ENCODE measurements around the gene TCF12. TPM values are rescaled to one million over a fixed set of nuclear protein-coding genes. Genes with fewer than 3 reads are reported as not detected.

TCF12 gene
- polyA plus RNA-seq, 1 donor (not counting 4 experiments of a cell fraction or from before 2014, with no cell fraction given), result 48.3 TPM

DNA sequence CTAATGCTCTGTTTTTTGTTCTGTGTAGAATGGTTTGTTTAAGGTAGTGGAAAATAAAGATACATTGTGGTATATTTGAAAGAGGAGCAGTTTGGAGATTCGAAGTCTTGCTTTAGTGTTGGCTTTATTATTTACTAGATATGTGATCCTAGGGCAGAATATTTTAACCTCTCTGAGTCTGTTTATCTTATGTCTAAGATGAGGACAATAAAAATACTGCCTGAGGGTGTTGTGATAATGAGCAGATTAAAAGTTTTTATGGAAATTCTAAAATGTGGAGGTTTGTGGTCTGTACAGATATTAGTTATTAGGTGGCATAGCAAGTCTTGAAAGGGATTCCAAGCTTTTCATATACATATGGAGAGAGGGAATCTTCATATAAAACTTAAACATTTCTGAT is 15.0 kb downstream of the TCF12 start:
- dilution Hi-C loops (cut with MboI; ENCODE audit: extremely low pct_ligation_motif_present, low sequenced_read_pairs), result no loop called here
- TF ChIP-seq, protein P1, sequence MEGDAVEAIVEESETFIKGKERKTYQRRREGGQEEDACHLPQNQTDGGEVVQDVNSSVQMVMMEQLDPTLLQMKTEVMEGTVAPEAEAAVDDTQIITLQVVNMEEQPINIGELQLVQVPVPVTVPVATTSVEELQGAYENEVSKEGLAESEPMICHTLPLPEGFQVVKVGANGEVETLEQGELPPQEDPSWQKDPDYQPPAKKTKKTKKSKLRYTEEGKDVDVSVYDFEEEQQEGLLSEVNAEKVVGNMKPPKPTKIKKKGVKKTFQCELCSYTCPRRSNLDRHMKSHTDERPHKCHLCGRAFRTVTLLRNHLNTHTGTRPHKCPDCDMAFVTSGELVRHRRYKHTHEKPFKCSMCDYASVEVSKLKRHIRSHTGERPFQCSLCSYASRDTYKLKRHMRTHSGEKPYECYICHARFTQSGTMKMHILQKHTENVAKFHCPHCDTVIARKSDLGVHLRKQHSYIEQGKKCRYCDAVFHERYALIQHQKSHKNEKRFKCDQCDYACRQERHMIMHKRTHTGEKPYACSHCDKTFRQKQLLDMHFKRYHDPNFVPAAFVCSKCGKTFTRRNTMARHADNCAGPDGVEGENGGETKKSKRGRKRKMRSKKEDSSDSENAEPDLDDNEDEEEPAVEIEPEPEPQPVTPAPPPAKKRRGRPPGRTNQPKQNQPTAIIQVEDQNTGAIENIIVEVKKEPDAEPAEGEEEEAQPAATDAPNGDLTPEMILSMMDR (optimal IDR thresholded peaks at IDR 0.05 in 1 of 3, IDR thresholded peaks at IDR 0.05 in 1 of 3, conservative IDR thresholded peaks at IDR 0.05 in 1 of 3; ENCODE audit: extremely low read depth in 1 of 3, insufficient read depth in 2 of 3, low read length in 3 of 3), result no peak
- no peak for TF ChIP-seq EZH2 (IDR thresholded peaks at IDR 0.05; ENCODE audit: low read length)
- H4K20me1 ChIP-seq (ENCODE audit: control insufficient read depth, extremely low read depth, insufficient read depth, low read length), result peaks cover 3% of the 10 kb centered on the region

DNA sequence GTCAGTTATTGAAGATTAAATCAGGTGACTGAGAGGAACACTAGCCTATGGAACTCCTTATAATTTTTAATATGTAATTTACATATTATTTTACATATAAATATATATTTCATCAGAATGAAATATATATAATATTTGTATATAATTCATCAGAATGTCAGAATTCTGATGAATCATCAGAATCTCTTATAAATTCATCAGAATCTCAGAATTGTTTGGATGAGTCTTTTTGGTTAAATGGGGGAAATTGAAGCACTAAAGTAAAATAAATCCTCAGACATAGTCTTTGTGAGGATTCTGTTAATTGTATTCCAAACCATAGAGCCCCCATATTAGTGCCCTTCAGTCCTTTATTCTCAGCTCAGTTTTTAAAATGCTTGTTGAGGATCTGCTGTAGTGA is 15.4 kb downstream of the TCF12 start:
- no peak for DNase-seq (ENCODE audit: low read depth, low spot score)
- Histone ChIP-seq H3K4me2 (ENCODE audit: control insufficient read depth, extremely low read depth, insufficient read depth, low read depth, low read length) (no peak overlapping the region), H3K9me3 (ENCODE audit: control insufficient read depth, low read depth, low read length) (no peaks in the 10 kb centered on the region), H3K36me3 (ENCODE audit: control insufficient read depth in 2 of 2, extremely low read depth in 1 of 2, insufficient read depth in 2 of 2, low read length in 2 of 2) (no peaks in the 10 kb centered on the region), H3K9me1 (ENCODE audit: control insufficient read depth, extremely low read depth, insufficient read depth, low read length) (no peaks in the 10 kb centered on the region), H3K79me2 (ENCODE audit: control insufficient read depth, insufficient read depth, low read length) (peaks cover 91% of the 10 kb centered on the region), H3K27ac (ENCODE audit: control insufficient read depth, insufficient read depth, low read length) (no peak overlapping the region), H3K27me3 (ENCODE audit: control insufficient read depth, extremely low read depth, insufficient read depth, low read length) (no peaks in the 10 kb centered on the region), H4K20me1 (ENCODE audit: control insufficient read depth, extremely low read depth, insufficient read depth, low read length) (peaks cover 3% of the 10 kb centered on the region), H3K9ac (ENCODE audit: control insufficient read depth, extremely low read depth, insufficient read depth, low read length) (no peak overlapping the region), H3K4me3 (ENCODE audit: control insufficient read depth in 2 of 3, extremely low read depth in 1 of 3, insufficient read depth in 2 of 3, low read depth in 1 of 3, low read length in 3 of 3) (no peak overlapping the region), H3K4me1 (ENCODE audit: control insufficient read depth, extremely low read depth, insufficient read depth, low read length) (peaks cover 10% of the 10 kb centered on the region), H2AFZ (ENCODE audit: control insufficient read depth, low read length) (no peak overlapping the region)
- TF ChIP-seq, protein P1 (optimal IDR thresholded peaks at IDR 0.05 in 1 of 3, IDR thresholded peaks at IDR 0.05 in 1 of 3, conservative IDR thresholded peaks at IDR 0.05 in 1 of 3; ENCODE audit: extremely low read depth in 1 of 3, insufficient read depth in 2 of 3, low read length in 3 of 3), result no peak
- TF ChIP-seq EZH2 (IDR thresholded peaks at IDR 0.05; ENCODE audit: low read length), result no peak
- dilution Hi-C loops (cut with MboI; ENCODE audit: extremely low pct_ligation_motif_present, low sequenced_read_pairs), result no loop called here
- FAIRE-seq, result no peak

More for the DNA sequence above, 15.0 kb downstream of the TCF12 start:
- Histone ChIP-seq H3K27ac (ENCODE audit: control insufficient read depth, insufficient read depth, low read length) (no peak overlapping the region), H3K9me3 (ENCODE audit: control insufficient read depth, low read depth, low read length) (no peaks in the 10 kb centered on the region), H3K4me3 (ENCODE audit: control insufficient read depth in 2 of 3, extremely low read depth in 1 of 3, insufficient read depth in 2 of 3, low read depth in 1 of 3, low read length in 3 of 3) (no peak overlapping the region), H3K36me3 (ENCODE audit: control insufficient read depth in 2 of 2, extremely low read depth in 1 of 2, insufficient read depth in 2 of 2, low read length in 2 of 2) (peaks cover 0 to under 1% of the 10 kb centered on the region in 2 experiments), H3K4me2 (ENCODE audit: control insufficient read depth, extremely low read depth, insufficient read depth, low read depth, low read length) (no peak overlapping the region), H3K79me2 (ENCODE audit: control insufficient read depth, insufficient read depth, low read length) (peaks cover 90% of the 10 kb centered on the region), H2AFZ (ENCODE audit: control insufficient read depth, low read length) (no peak overlapping the region), H3K27me3 (ENCODE audit: control insufficient read depth, extremely low read depth, insufficient read depth, low read length) (no peaks in the 10 kb centered on the region), H3K4me1 (ENCODE audit: control insufficient read depth, extremely low read depth, insufficient read depth, low read length) (peaks cover 11% of the 10 kb centered on the region), H3K9me1 (ENCODE audit: control insufficient read depth, extremely low read depth, insufficient read depth, low read length) (no peaks in the 10 kb centered on the region), H3K9ac (ENCODE audit: control insufficient read depth, extremely low read depth, insufficient read depth, low read length) (no peak overlapping the region)
- FAIRE-seq, result no peak
- DNase-seq (ENCODE audit: low read depth, low spot score), result no peak

Data from keratinocyte (primary cell).